A549 treated with AZD2906 at 1 μM for 4 hours (cell line): ENCODE results near the gene VWA7. TPM values are rescaled to one million over a fixed set of nuclear protein-coding genes. Genes with fewer than 3 reads are reported as not detected.

Experiments used
- total RNA-seq: library from RNA; stranded (reverse); fragments of 200-300 nt; extraction: Qiagen RNA extraction; gene quantifications from 5 replicates; pipeline ENCODE4 v1.2.3, GENCODE V29; 2022

Gene VWA7, protein sequence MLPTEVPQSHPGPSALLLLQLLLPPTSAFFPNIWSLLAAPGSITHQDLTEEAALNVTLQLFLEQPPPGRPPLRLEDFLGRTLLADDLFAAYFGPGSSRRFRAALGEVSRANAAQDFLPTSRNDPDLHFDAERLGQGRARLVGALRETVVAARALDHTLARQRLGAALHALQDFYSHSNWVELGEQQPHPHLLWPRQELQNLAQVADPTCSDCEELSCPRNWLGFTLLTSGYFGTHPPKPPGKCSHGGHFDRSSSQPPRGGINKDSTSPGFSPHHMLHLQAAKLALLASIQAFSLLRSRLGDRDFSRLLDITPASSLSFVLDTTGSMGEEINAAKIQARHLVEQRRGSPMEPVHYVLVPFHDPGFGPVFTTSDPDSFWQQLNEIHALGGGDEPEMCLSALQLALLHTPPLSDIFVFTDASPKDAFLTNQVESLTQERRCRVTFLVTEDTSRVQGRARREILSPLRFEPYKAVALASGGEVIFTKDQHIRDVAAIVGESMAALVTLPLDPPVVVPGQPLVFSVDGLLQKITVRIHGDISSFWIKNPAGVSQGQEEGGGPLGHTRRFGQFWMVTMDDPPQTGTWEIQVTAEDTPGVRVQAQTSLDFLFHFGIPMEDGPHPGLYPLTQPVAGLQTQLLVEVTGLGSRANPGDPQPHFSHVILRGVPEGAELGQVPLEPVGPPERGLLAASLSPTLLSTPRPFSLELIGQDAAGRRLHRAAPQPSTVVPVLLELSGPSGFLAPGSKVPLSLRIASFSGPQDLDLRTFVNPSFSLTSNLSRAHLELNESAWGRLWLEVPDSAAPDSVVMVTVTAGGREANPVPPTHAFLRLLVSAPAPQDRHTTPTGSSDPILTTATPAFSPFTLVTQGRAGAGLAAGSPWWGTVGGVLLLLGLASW
- 1.3 to 1.9 TPM (median 1.5 TPM) in 5 replicates for total RNA-seq

DNA sequence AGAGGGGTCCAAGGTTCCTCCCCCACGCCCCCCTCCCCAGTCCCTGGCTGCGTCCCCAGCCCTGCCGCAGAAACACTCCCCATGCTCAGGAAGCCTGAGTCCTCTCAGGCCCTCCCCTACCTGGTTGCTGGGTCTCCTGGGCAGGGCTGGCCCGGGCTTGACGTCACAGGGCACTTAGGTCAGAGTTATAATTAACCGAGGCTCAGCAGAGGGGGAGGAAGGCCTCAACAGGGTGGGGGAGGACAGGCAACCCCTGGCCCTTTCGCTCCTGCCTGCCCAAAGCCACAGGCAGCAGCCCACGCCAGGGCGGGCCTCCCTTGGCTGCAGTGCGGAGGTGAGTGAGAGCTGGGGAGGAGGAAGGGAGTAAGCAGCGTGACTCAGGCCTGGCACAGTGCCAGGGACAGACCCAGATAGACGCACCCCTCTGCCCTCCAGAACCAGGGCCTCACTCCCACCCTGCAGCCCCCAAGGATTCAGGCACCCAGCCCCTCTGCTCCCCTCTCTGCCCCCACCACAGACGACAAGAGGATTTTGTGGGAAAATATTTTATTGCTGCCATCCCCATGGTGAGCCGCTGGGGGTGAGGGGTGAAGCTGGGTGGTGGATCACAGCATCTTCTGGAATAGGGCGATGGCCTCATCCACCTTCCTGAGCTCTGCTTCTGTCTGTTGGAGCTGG lies at the start of gene VWA7:
VWA7 (minus strand) TSS at position 340 of the 678 bp plus-strand sequence. CDS start 549 bp downstream, outside the sequence.

DNA sequence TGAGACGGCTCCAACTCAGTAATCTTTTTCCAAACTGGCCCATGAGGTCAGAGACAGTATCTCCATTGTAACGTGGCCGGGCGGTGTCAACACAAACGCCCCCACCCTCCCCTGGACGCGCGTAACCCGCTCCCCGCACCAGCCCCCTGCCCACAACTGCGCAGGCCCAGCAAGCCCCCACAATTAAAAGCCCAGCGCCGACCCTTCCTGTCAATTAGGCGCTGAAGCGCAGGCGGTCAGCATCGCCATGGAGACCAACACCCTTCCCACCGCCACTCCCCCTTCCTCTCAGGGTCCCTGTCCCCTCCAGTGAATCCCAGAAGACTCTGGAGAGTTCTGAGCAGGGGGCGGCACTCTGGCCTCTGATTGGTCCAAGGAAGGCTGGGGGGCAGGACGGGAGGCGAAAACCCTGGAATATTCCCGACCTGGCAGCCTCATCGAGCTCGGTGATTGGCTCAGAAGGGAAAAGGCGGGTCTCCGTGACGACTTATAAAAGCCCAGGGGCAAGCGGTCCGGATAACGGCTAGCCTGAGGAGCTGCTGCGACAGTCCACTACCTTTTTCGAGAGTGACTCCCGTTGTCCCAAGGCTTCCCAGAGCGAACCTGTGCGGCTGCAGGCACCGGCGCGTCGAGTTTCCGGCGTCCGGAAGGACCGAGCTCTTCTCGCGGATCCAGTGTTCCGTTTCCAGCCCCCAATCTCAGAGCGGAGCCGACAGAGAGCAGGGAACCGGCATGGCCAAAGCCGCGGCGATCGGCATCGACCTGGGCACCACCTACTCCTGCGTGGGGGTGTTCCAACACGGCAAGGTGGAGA lies 38.1 kb upstream of the VWA7 start, which contains the start of the genes HSPA1A and HSPA1L:
HSPA1A (plus strand) TSS at position 519 of the 814 bp plus-strand sequence; CDS start at position 733, 214 bp downstream.
HSPA1L (minus strand) TSS at position 259 of the 814 bp plus-strand sequence. CDS start 3,311 bp downstream, outside the sequence.

DNA sequence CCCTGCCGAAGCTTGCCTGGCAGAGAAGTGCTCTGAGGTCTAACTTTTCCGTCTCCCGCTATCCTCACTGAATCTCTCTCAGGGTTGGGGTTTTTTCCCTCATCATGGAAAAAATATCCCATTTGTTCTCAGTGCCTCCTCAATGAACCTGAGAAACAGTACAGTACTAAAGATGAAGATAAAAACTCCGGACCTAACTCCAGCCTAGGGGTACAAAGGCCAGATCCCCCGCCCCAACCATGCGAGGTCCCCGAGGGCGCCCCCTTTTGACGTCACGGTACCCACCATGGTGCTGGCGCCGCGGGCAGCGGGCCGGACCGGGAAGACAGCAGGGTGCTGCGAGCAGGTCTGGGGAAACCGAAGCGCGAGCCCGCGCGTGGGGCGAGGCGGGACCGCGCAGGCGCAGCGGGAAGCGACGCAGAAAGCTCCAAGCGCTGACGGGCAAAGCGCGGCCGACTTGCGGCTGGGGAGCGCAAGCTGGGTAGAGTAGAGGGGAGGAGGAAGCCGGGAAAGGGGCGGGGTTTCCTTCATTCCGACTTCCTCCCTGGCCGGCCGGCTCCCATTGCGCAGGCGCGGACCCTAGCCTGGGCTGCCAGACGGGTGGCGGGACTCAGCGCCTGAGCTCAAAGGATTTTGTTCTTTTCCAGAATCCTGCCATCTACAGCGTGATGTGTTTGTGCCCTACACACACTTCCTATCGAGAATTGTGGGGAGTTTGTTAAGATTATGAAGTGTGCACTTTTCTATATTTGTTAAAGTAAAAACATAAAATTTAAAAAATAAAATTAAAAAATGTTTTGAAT lies 29.5 kb upstream of the VWA7 start, which contains the start of gene LSM2:
LSM2 (minus strand) TSS at position 497 of the 803 bp plus-strand sequence; CDS start at position 288, 209 bp downstream.

DNA sequence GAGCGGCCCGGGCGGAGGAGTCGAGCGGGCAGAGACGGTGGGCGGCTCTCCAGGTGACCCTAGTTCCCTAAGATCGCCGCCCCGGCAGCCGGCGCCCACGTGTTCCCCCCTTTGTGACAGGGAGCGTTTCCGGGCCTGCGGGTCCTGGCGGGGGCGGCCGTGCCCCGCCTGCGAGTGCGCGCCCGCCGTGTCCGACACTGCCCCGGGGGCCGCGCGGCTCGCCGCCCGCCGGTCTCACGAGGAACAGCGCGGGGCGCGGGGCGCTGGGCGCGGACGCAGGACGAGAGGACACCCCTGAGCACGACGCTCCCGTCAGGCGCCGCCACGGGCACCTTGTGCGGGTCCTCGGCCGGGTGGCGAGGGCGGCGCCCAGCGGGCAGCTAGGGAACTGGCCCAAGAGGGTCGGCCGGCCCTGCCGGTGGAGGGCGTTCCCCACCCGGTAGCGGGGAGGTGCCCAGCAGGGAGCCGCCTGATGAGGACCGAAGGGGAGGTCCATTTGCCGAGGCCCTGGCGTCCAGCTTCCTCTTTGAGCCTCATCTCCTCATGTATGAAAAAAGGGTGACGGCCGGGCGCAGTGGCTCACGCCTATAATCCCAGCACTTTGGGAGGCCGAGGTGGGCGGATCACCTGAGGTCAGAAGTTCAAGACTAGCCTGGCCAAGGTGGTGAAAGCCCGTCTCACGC lies 18.6 kb upstream of the VWA7 start, which contains the start of gene VARS1:
VARS1 (minus strand) TSS at position 137 of the 683 bp plus-strand sequence. CDS start 535 bp downstream, outside the sequence.

DNA sequence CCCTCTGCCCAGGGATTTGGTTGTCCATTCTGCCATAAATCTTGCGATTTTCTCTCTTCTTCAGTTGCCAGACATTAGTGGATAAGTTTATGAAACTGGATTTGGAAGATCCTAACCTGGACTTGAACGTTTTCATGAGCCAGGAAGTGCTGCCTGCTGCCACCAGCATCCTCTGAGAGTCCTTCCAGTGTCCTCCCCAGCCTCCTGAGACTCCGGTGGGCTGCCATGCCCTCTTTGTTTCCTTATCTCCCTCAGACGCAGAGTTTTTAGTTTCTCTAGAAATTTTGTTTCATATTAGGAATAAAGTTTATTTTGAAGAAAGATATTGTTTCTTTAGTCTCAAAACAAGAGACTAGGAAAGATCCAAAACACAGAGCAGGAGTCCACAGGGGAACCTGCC lies 14.8 kb downstream of the VWA7 start, which contains the start of gene SAPCD1:
SAPCD1 (plus strand) TSS at position 301 of the 400 bp plus-strand sequence. CDS start 399 bp downstream, outside the sequence.

DNA sequence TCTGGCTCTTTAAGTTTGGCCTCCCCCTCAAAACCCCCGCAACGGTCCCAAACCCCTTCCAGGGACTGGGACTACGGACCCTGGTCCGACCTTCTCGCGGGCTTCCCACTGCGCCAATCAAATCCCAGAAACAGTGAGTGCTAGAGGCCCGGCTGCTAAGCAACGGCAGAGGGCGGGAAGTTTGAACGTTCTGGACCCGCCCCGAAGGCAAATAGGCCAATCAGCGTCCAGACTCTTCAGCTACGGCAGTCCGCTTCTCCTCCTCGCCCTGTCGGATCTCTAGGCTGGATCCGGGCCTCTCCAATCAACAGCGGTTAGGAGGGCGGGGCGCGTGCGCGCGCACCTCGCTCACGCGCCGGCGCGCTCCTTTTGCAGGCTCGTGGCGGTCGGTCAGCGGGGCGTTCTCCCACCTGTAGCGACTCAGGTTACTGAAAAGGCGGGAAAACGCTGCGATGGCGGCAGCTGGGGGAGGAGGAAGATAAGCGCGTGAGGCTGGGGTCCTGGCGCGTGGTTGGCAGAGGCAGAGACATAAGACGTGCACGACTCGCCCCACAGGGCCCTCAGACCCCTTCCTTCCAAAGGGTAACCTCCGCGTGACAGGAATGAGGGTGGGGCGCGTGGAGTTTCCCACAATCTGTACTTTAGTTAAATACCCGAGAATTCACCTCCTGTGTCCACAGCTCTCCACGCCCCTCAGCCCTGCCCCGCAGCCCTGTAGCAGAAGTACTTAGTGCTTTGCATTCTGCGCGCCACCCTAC lies 37.3 kb downstream of the VWA7 start, which contains the start of gene MSH5:
MSH5 (plus strand) TSS at position 367 of the 758 bp plus-strand sequence. CDS start 462 bp downstream, outside the sequence.

DNA sequence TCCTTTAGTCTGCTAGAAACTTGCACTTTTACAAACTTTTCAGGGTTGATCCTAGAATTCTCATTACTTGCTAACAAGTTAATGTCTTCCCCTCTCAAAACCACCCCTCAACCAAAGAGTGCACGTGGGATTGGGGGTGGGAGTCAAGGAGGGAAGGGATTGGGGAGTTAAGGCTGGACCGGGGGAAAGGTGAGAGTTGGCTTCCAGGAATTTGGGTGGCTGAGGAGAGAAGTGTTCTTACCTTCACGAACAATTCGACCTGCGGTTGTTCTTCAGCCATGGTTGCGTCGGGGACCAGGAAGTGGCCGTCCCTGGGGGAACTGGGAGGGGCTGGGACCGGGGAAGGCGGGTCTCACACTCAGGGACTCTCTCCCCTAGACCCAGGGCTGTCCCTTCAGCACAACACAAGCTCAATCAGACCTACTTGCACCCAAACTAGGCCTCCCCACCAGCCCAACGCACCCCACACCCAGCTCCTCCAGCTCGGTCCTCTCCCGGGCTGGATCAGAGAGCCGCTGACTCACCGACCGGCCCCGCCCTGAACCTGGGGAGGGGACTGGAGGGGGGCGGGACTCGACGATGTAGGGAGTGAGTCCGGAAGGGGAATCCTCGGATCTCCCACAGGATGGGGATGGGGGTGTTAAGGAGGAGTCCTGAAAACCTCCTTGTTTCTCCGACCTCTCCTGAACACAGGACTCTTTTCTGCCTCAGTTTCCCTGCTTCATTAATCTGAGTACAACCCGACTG lies 40.9 kb downstream of the VWA7 start, which contains the start of gene CLIC1:
CLIC1 (minus strand) TSS at position 510 of the 747 bp plus-strand sequence; CDS start at position 280, 230 bp downstream.

DNA sequence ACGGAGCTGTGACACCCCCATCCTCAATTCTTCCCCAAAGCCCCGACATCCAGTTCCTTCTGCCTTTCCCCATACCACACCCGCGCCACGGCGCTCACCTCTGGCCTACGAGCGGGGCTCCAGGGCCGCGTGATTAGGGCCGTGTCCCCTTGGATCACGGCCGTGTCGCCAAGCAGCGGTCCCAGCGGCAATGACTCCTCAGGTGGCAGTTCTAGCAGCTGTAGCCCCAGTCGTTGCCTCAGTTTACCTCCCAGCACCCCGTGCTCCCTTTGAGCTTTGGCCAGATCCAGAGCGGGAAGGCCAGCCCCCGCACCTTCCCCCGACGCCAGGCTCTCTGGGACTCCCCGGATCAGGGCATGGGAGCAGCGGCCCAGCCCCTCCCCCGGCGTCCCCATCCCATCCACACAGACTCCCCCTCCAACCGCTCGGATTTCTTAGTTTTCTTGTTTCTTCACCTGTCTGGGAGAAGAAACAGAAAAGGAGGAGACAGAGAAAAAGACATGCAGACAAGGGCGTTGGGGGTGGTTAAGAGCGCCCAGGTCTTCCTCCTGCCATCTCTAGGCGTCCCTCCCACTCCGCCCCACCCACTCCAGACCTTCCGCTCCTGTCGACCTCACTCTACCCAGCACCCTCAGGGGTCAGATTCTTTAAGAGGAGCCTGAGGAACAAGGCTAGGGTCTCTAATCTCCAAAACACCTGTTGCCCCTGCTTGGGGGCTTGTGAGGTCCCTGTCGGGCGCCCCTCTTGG lies 48.2 kb downstream of the VWA7 start, which contains the start of gene DDAH2:
DDAH2 (minus strand) TSS at position 533 of the 748 bp plus-strand sequence; CDS start at position 395, 138 bp downstream.

DNA sequence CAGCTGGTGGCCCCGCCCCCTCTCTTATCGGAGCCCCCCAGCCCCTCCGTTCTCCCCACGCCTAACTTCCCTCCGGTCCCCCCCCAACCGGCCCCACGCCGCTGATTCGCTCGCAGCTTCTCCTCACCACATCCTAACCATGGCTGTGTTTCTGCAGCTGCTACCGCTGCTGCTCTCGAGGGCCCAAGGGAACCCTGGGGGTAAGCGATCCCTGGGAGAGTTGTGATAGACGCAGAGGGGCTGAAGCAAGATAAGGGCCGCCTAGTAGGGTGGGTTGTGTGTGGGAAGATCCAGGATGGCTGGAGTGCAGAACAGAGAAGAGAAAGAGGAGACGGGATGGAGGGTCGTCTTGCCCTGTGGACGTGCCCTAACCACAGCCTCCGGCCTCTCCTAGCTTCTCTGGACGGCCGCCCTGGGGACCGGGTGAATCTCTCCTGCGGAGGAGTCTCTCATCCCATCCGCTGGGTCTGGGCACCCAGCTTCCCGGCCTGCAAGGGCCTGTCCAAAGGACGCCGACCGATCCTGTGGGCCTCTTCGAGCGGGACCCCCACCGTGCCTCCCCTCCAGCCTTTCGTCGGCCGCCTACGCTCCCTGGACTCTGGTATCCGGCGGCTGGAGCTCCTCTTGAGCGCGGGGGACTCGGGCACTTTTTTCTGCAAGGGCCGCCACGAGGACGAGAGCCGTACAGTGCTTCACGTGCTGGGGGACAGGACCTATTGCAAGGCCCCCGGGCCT lies 53.7 kb downstream of the VWA7 start, which contains the start of gene MPIG6B:
MPIG6B (plus strand) TSS at position 129 of the 735 bp plus-strand sequence; CDS start at position 140, 11 bp downstream.

DNA sequence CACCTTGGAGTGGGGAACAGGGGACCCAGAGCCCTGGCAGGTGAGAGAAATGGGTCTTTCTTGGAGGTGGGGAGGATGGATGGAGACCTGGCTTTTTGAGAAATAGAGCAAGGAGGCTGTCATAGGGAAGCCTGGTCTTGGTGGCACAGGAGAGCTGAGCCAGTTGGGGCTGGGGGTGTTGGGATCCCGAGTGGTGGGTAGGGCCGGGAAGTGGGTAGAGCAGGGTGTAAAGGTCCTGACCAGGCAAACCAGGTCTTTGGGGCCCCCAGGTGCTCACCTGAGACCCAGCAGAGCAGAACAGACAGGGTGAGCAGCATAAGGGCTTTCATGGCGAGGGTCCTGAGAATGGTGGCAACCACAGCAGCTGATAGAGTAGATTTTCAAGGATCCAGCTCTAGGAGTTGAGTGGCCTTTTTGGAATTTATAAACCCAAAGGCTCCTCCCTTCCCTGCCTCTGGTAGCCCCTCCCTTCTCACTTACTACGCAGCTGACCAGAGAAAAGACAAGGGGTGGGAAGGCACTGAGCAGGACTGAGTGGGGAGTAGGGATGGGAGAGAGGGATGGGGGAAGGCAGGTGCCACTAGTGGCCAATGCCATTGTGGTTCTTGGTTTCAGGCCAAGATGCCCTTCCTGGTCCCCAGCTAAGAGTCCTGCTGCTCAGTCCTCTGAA lies 55.6 kb downstream of the VWA7 start, which contains the start of gene LY6G6C:
LY6G6C (minus strand) TSS at position 396 of the 670 bp plus-strand sequence; CDS start at position 329, 67 bp downstream.

Other genes starting within 250 kb of the VWA7 start
- not detected in 5 replicates for gene MCCD1, start 248.4 kb downstream of the VWA7 start, total RNA-seq
- gene DDX39B, start 235.3 kb downstream of the VWA7 start, total RNA-seq = 340 to 418 TPM (median 347 TPM) in 5 replicates
- 0.62 to 1.1 TPM (median 0.93 TPM) in 5 replicates for gene ATP6V1G2, start 230.7 kb downstream of the VWA7 start, total RNA-seq
- gene NFKBIL1, start 229.7 kb downstream of the VWA7 start, total RNA-seq = 9.5 to 13.0 TPM (median 12.6 TPM) in 5 replicates
- 0.07 to 0.23 TPM (median 0.08 TPM) in 3 of 5 replicates, not detected in the others for gene LTA, start 205.0 kb downstream of the VWA7 start, total RNA-seq
- 0.07 to 0.08 TPM in 2 of 5 replicates, not detected in the others for gene TNF, start 201.8 kb downstream of the VWA7 start, total RNA-seq
- 0.12 to 0.49 TPM (median 0.14 TPM) in 4 of 5 replicates, not detected in the other for gene LTB, start 194.9 kb downstream of the VWA7 start, total RNA-seq
- gene LST1, start 191.1 kb downstream of the VWA7 start, total RNA-seq = 0.14 to 0.41 TPM (median 0.29 TPM) in 5 replicates
- gene NCR3, start 184.3 kb downstream of the VWA7 start, total RNA-seq = not detected in 5 replicates
- gene AIF1, start 162.1 kb downstream of the VWA7 start, total RNA-seq = not detected in 5 replicates
- 66.2 to 87.9 TPM (median 84.6 TPM) in 5 replicates for gene PRRC2A, start 156.6 kb downstream of the VWA7 start, total RNA-seq
- gene BAG6, start 124.7 kb downstream of the VWA7 start, total RNA-seq = 117 to 150 TPM (median 136 TPM) in 5 replicates
- gene APOM, start 121.4 kb downstream of the VWA7 start, total RNA-seq = 2.9 to 3.7 TPM (median 3.1 TPM) in 5 replicates
- 11.3 to 12.4 TPM (median 11.9 TPM) in 5 replicates for gene C6orf47, start 116.5 kb downstream of the VWA7 start, total RNA-seq
- 7.8 to 11.3 TPM (median 10.1 TPM) in 5 replicates for gene GPANK1, start 112.3 kb downstream of the VWA7 start, total RNA-seq
- gene CSNK2B, start 111.2 kb downstream of the VWA7 start, total RNA-seq = 169 to 183 TPM (median 179 TPM) in 5 replicates
- gene LY6G5B, start 107.4 kb downstream of the VWA7 start, total RNA-seq = 2.7 to 4.2 TPM (median 3.2 TPM) in 5 replicates
- 1.2 to 1.7 TPM (median 1.4 TPM) in 5 replicates for gene LY6G5C, start 96.3 kb downstream of the VWA7 start, total RNA-seq
- 14.2 to 17.5 TPM (median 16.7 TPM) in 5 replicates for gene ABHD16A, start 74.0 kb downstream of the VWA7 start, total RNA-seq
- not detected in 5 replicates for gene LY6G6F, start 70.5 kb downstream of the VWA7 start, total RNA-seq
- gene LY6G6D, start 62.0 kb downstream of the VWA7 start, total RNA-seq = not detected in 5 replicates
- gene LY6G6C, start 55.6 kb downstream of the VWA7 start, total RNA-seq = 0.08 to 0.14 TPM (median 0.09 TPM) in 3 of 5 replicates, not detected in the others
- not detected in 5 replicates for gene MPIG6B, start 54.0 kb downstream of the VWA7 start, total RNA-seq
- gene DDAH2, start 48.0 kb downstream of the VWA7 start, total RNA-seq = 25.2 to 32.8 TPM (median 28.6 TPM) in 5 replicates
- 467 to 486 TPM (median 475 TPM) in 5 replicates for gene CLIC1, start 40.8 kb downstream of the VWA7 start, total RNA-seq
- 10.5 to 14.8 TPM (median 11.7 TPM) in 5 replicates for gene MSH5, start 37.3 kb downstream of the VWA7 start, total RNA-seq
- 1.6 to 4.2 TPM (median 3.1 TPM) in 5 replicates for gene SAPCD1, start 14.7 kb downstream of the VWA7 start, total RNA-seq
- 49.3 to 54.8 TPM (median 53.0 TPM) in 5 replicates for gene VARS1, start 18.4 kb upstream of the VWA7 start, total RNA-seq
- 43.6 to 61.8 TPM (median 59.8 TPM) in 5 replicates for gene LSM2, start 29.6 kb upstream of the VWA7 start, total RNA-seq
- gene HSPA1L, start 38.0 kb upstream of the VWA7 start, total RNA-seq = 1.2 to 1.7 TPM (median 1.4 TPM) in 5 replicates
- 132 to 240 TPM (median 186 TPM) in 5 replicates for gene HSPA1A, start 38.2 kb upstream of the VWA7 start, total RNA-seq
- gene HSPA1B, start 50.4 kb upstream of the VWA7 start, total RNA-seq = 94.0 to 169 TPM (median 135 TPM) in 5 replicates
- gene NEU1, start 85.5 kb upstream of the VWA7 start, total RNA-seq = 24.3 to 33.7 TPM (median 27.9 TPM) in 5 replicates
- 0.05 TPM in 3 of 5 replicates, not detected in the others for gene SLC44A4, start 101.7 kb upstream of the VWA7 start, total RNA-seq
- gene EHMT2, start 120.4 kb upstream of the VWA7 start, total RNA-seq = 21.5 to 29.0 TPM (median 26.5 TPM) in 5 replicates
- 2.9 to 4.5 TPM (median 3.8 TPM) in 5 replicates for gene ZBTB12, start 124.8 kb upstream of the VWA7 start, total RNA-seq
- 0.20 to 0.34 TPM (median 0.23 TPM) in 5 replicates for gene C2, start 150.4 kb upstream of the VWA7 start, total RNA-seq
- gene CFB, start 168.8 kb upstream of the VWA7 start, total RNA-seq = 1.3 to 3.0 TPM (median 2.0 TPM) in 5 replicates
- 73.0 to 92.7 TPM (median 76.9 TPM) in 5 replicates for gene NELFE, start 181.6 kb upstream of the VWA7 start, total RNA-seq
- gene SKIC2, start 181.8 kb upstream of the VWA7 start, total RNA-seq = 19.9 to 23.7 TPM (median 22.8 TPM) in 5 replicates
- gene DXO, start 194.8 kb upstream of the VWA7 start, total RNA-seq = 11.1 to 13.8 TPM (median 11.8 TPM) in 5 replicates
- gene C4A, start 204.7 kb upstream of the VWA7 start, total RNA-seq = 0.80 to 1.1 TPM (median 0.93 TPM) in 5 replicates
- 0.58 to 1.2 TPM (median 0.96 TPM) in 5 replicates for gene C4B, start 237.5 kb upstream of the VWA7 start, total RNA-seq